ENCODE data around the gene ATN1.

The ATN1 gene

DNA sequence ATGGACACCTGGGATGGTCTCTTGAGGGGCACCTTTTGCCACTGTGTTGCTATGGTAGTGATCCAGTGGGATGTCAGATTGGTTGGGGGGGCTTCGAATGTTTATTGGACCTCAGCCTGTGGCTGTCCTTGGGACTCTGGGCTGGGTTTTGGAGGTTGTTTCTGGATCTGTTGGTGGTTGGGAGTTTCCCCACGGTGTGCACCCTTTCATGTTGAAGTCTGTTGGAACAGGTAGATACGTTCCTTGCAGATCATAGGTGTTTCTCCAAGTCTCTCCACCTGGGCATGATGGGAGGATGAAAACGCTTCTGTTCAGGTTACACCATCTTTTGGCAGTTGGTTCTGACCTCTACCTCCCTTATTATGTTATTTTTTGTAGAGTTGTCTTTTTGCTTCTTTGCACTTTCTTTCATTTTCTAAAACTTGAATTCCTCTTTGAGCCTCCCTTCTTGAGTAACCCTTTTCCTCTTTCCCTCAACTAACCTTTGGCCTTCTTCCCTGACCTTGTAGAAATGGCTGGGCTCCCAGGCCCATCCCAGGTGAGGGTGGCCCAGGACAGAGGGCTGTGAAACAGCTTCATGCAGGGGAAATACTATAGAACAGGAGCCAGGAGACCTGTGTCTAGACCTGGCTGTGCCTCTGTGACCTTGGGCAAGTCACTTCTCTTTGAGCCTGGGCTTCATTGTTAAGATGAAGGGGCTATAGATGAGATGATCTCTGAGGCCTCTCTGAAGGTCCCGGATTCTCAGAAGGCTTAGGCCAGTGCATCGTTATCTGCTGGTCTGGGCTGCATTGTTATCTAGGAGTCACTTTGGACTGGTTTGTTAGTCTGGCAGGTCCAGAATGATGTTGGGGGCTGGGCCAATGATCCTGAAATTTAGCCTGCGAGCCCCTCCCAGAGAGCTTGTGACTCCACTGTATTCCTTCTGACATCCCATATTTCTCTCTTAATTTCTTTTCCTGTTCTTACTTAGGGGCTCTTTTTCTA lies 2.0 kb downstream of the ATN1 start:
- DNase-seq (ENCODE audit: extremely low spot score): no peak
- ChIA-PET CTCF (interaction anchor here (1.0 to 1.2 kb wide), 2 partner anchors 8 to 58 kb away, joined by 3 to 4 read pairs; no protein-coding TSS in a partner anchor), POLR2A (interaction anchor here (1.0 to 8.3 kb wide), 9 partner anchors 8 to 78 kb away, joined by 3 to 174 read pairs (median 4); partner anchors contain the start of genes C12orf57, CDCA3, RNU7-1 and USP5)
- TF ChIP-seq PKNOX1 (IDR thresholded peaks at IDR 0.05) (no peak), SP1 (IDR thresholded peaks at IDR 0.05) (no peak)

DNA sequence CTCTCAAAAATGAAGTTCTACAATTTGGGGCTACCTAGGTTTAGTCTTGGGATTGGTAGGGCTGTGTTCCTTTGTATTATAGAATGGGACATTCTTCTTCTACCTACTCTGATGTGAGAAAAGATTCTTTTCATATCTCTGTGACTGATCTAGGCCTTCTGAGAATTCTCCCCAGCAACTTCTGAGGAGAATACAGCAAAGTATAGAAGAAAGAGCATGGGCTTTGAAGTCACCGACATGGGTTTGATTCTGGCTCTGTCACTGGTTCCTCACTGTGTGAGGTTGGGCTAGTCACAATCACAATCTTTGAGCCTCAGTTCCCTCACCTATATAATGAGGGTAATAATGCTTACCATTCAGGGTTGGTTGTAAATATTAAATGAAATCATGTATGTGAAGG lies 5.0 kb downstream of the ATN1 start:
- DNase-seq (ENCODE audit: extremely low spot score): no peak
- ChIA-PET POLR2A (interaction anchor here (1.2 to 4.6 kb wide), 3 partner anchors 11 to 66 kb away, joined by 4 to 46 read pairs (median 6); partner anchors contain the start of genes C12orf57, RNU7-1 and TPI1), CTCF (interaction anchor here (0.6 to 1.0 kb wide), 4 partner anchors 12 to 63 kb away, joined by 3 read pairs; partner anchors contain the start of gene ENO2)
- TF ChIP-seq NFRKB (IDR thresholded peaks at IDR 0.05) (no peak), ZNF384 (IDR thresholded peaks at IDR 0.05) (no peak), TARDBP (IDR thresholded peaks at IDR 0.05) (no peak), SP1 (IDR thresholded peaks at IDR 0.05) (no peak), SUZ12 (IDR thresholded peaks at IDR 0.05) (no peak), ARNT (IDR thresholded peaks at IDR 0.05) (no peak), ELF4 (IDR thresholded peaks at IDR 0.05) (no peak), L3MBTL2 (conservative IDR thresholded peaks at IDR 0.05) (no peak), HDGF (IDR thresholded peaks at IDR 0.05; ENCODE audit: borderline replicate concordance) (no peak), FOXA1 (IDR thresholded peaks at IDR 0.05) (no peak), BHLHE40 (IDR thresholded peaks at IDR 0.05; ENCODE audit: borderline replicate concordance) (no peak), PKNOX1 (IDR thresholded peaks at IDR 0.05) (no peak), FOXK2 (IDR thresholded peaks at IDR 0.05) (no peak), FOXM1 (IDR thresholded peaks at IDR 0.05; ENCODE audit: borderline replicate concordance) (no peak), CTBP1 (IDR thresholded peaks at IDR 0.05; ENCODE audit: borderline replicate concordance) (no peak), LEF1 (IDR thresholded peaks at IDR 0.05; ENCODE audit: borderline replicate concordance) (no peak)

GRCh38 chr12:6934110-6934509 lies 6.4 kb downstream of the ATN1 start:
- POLR2A ChIA-PET: interaction anchor here (1.2 to 8.1 kb wide), 4 partner anchors 9 to 83 kb away, joined by 3 to 95 read pairs (median 24); partner anchors contain the start of genes C12orf57, CDCA3 and RNU7-1
- CTCF ChIA-PET: interaction anchor here (0.6 kb wide), 1 partner anchor 52 kb away, joined by 4 read pairs; no protein-coding TSS in a partner anchor
- TF ChIP-seq ELF4 (IDR thresholded peaks at IDR 0.05): no peak
- TF ChIP-seq L3MBTL2 (conservative IDR thresholded peaks at IDR 0.05): no peak
- no peak for TF ChIP-seq FOXA1 (IDR thresholded peaks at IDR 0.05)
- no peak for TF ChIP-seq TARDBP (IDR thresholded peaks at IDR 0.05)
- no peak for TF ChIP-seq HDGF (IDR thresholded peaks at IDR 0.05; ENCODE audit: borderline replicate concordance)
- TF ChIP-seq SUZ12 (IDR thresholded peaks at IDR 0.05): no peak
- no peak for TF ChIP-seq ZNF384 (IDR thresholded peaks at IDR 0.05)
- TF ChIP-seq LEF1 (IDR thresholded peaks at IDR 0.05; ENCODE audit: borderline replicate concordance): no peak
- no peak for TF ChIP-seq ARNT (IDR thresholded peaks at IDR 0.05)
- TF ChIP-seq FOXM1 (IDR thresholded peaks at IDR 0.05; ENCODE audit: borderline replicate concordance): no peak
- no peak for TF ChIP-seq NFRKB (IDR thresholded peaks at IDR 0.05)
- TF ChIP-seq CTBP1 (IDR thresholded peaks at IDR 0.05; ENCODE audit: borderline replicate concordance): no peak
- TF ChIP-seq SP1 (IDR thresholded peaks at IDR 0.05): no peak
- TF ChIP-seq FOXK2 (IDR thresholded peaks at IDR 0.05): no peak
- TF ChIP-seq BHLHE40 (IDR thresholded peaks at IDR 0.05; ENCODE audit: borderline replicate concordance): no peak
- TF ChIP-seq PKNOX1 (IDR thresholded peaks at IDR 0.05): no peak
- no peak for DNase-seq (ENCODE audit: extremely low spot score)

GRCh38 chr12:6935371-6936193 lies 7.8 kb downstream of the ATN1 start:
- no peak for TF ChIP-seq ARNT (IDR thresholded peaks at IDR 0.05)
- no peak for TF ChIP-seq HDGF (IDR thresholded peaks at IDR 0.05; ENCODE audit: borderline replicate concordance)
- no peak for TF ChIP-seq FOXM1 (IDR thresholded peaks at IDR 0.05; ENCODE audit: borderline replicate concordance)
- TF ChIP-seq SUZ12 (IDR thresholded peaks at IDR 0.05): no peak
- no peak for TF ChIP-seq ELF4 (IDR thresholded peaks at IDR 0.05)
- no peak for TF ChIP-seq FOXA1 (IDR thresholded peaks at IDR 0.05)
- TF ChIP-seq ZNF384 (IDR thresholded peaks at IDR 0.05): no peak
- no peak for TF ChIP-seq TARDBP (IDR thresholded peaks at IDR 0.05)
- TF ChIP-seq FOXK2 (IDR thresholded peaks at IDR 0.05): no peak
- no peak for TF ChIP-seq BHLHE40 (IDR thresholded peaks at IDR 0.05; ENCODE audit: borderline replicate concordance)
- no peak for TF ChIP-seq PKNOX1 (IDR thresholded peaks at IDR 0.05)
- TF ChIP-seq CTBP1 (IDR thresholded peaks at IDR 0.05; ENCODE audit: borderline replicate concordance): no peak
- TF ChIP-seq SP1 (IDR thresholded peaks at IDR 0.05): no peak
- no peak for TF ChIP-seq L3MBTL2 (conservative IDR thresholded peaks at IDR 0.05)
- TF ChIP-seq LEF1 (IDR thresholded peaks at IDR 0.05; ENCODE audit: borderline replicate concordance): no peak
- no peak for TF ChIP-seq NFRKB (IDR thresholded peaks at IDR 0.05)
- ChIA-PET CTCF (interaction anchor here (0.9 to 2.2 kb wide), 5 partner anchors 9 to 63 kb away, joined by 4 to 7 read pairs (median 4); partner anchors contain the start of gene SPSB2), POLR2A (interaction anchor here (0.7 to 8.1 kb wide), 6 partner anchors 8 to 68 kb away, joined by 3 to 95 read pairs (median 5); partner anchors contain the start of genes C12orf57 and RNU7-1)
- DNase-seq (ENCODE audit: extremely low spot score): no peak
